Head of caudate nucleus (tissue), 42 donors: Measurements from ENCODE around the gene PES1.
A peak's percentile ranks its signal among the peaks of the same experiment; 100 is the strongest.
"Not testable (repeated sequence)": the region's sequence is repeated elsewhere in the genome, so short reads cannot be mapped to it uniquely, and the experiment has no call there.

Source experiments
- DNase-seq, 42 donors: peaks; one replicate each; pipeline versions ENCODE4 v3.0.0 to v3.0.0-alpha.2; 2020 to 2021; ENCODE audit warnings: mixed read lengths in 7 of 42
- intact Hi-C: fragments of 100-400 bp; cut with DNase I; formaldehyde crosslinking; loops from one replicate; pipeline ENCODE4 v1.15.0; 2022

The PES1 gene

DNA sequence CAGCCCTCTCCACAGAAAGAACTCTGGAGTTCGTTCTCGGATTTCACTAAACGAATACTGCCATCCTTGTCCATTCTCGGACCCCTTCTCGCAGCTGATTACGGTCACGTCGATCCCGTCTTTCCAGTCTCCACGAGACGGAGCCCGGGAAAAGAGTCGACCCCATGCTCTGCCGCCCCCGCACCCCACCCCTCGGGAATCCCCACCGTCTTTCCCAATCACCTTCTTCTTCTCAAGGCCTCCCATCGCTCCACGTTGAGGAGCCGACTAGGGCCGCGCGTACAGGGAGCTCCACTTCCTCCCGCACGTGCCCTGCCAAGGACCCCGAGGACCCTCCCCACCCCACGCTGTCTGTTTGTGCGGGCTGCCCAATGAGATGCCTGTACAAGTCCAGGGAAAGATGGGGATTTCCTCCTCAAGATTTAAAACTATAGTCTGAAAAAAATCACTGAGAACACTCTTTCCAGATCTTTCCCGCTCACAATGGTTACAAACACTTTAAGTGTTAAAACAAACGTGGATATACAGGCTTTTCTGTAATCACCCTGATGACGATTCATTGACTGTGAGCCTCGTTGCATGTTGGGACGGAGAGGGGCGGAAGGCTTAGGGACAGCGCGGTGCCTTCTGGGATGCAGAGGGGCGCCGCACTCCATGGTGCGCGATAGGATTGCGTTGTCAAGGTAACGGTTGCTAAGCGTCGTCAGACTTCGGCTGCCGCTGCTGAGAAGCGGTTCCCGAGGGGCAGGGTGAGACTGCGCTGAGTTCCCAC is at the start of gene PES1:
Gene PES1, minus strand, starts transcription at position 323 of the 772 bp plus-strand sequence. Its CDS starts 77 bp downstream, at position 246.
- intact Hi-C loops: no loop called here

GRCh38 chr22:30640839-30641430 is 49.2 kb upstream of the PES1 start:
- DNase-seq: no peak
- intact Hi-C loops: no loop called here

More for the DNA sequence above, at the start of gene PES1:
- DNase-seq: peak; percentile 92 to 98 (median 96)

GRCh38 chr22:30640361-30640760 is 48.7 kb upstream of the PES1 start:
- intact Hi-C loops: no loop called here
- DNase-seq: no peak

- no peak for DNase-seq
- intact Hi-C loops: no loop called here
Measured at GRCh38 chr22:30637701-30638114, 46.0 kb upstream of the PES1 start.

DNA sequence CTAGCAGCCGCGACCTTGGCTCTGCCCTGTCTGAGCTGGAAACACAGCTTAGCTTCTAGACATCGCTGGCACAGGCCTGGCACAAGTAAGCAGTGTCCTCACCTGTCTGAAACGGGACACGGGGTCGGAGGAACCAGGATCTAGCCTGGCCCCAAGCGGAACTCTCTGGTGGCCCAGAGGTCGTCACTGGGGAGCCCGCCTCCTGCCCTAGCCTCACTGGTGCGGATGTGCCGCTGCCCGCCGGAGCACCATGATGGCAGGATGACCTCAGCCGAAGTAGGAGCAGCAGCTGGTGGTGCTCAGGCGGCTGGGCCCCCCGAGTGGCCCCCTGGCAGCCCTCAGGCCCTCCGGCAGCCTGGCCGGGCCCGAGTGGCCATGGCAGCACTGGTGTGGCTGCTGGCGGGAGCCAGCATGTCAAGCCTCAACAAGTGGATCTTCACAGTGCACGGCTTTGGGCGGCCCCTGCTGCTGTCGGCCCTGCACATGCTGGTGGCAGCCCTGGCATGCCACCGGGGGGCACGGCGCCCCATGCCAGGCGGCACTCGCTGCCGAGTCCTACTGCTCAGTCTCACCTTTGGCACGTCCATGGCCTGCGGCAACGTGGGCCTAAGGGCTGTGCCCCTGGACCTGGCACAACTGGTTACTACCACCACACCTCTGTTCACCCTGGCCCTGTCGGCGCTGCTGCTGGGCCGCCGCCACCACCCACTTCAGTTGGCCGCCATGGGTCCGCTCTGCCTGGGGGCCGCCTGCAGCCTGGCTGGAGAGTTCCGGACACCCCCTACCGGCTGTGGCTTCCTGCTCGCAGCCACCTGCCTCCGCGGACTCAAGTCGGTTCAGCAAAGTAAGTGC is 44.7 kb upstream of the PES1 start:
- intact Hi-C loops: no loop called here

DNA sequence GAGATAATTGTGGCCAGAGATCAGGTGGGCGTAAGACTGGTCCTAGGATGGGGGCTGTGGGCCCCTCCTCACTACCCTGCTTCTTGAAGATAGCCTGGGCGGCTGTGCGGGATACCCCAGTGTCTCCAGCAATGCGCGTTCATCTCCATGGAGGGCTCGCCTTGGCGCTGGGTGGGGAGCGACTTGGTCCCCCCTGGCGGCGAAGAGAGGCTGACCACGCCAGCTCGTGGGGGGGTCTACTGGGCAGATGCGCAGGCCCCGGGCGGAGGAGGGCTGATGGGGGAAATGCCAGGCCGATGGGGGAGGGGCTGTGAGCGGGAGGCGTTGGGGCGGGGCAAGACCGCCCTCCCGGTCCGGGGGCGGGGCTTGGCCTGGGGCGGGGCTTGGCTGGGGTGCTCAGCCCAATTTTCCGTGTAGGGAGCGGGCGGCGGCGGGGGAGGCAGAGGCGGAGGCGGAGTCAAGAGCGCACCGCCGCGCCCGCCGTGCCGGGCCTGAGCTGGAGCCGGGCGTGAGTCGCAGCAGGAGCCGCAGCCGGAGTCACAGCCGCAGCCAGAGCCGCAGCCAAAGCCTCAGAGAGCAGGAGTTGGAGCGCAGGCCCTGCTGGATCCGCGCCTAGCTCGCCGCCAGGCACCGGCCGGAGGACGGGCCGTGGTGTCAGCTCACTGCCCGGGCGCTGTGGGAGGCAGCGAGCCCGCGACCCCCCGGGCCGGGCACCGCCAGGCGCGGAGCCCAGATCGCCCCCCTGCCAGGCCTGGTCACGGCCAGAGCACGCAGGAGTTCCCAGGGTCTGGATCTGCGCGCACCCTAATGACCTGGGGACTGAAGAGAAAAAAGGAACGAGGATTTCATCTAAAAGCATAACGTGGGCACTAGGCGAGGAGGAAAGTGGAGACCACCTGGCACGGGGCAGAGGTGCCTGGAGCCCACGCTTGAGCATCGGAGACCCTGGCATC is 43.8 kb upstream of the PES1 start, which contains the start of gene SLC35E4:
Gene SLC35E4, plus strand, starts transcription at position 509 of the 953 bp plus-strand sequence. CDS start 670 bp downstream, outside the sequence.
- intact Hi-C loops: loop anchor here (2.0 kb wide), 2 partner anchors 59 to 119 kb away; partner anchors contain the start of gene OSBP2
- peak; percentile 84 to 99 (median 97) for DNase-seq

More for the DNA sequence above, 44.7 kb upstream of the PES1 start:
- peak in 39 of 42 donors; percentile 11 to 68 (median 42) for DNase-seq

- intact Hi-C loops: loop anchor here (2.0 kb wide), 2 partner anchors 60 to 120 kb away; partner anchors contain the start of gene OSBP2
Measured at GRCh38 chr22:30634471-30635233, 42.9 kb upstream of the PES1 start.

GRCh38 chr22:30631469-30631868 is 39.8 kb upstream of the PES1 start:
- intact Hi-C loops, DNase-seq: not testable (repeated sequence)

More at GRCh38 chr22:30634471-30635233, 42.9 kb upstream of the PES1 start:
- DNase-seq: peak; percentile 77 to 97 (median 93)

GRCh38 chr22:30628491-30628890 is 36.8 kb upstream of the PES1 start:
- intact Hi-C loops: no loop called here
- DNase-seq: peak in 27 of 42 donors; percentile 26 to 85 (median 52)

- DNase-seq: no peak
- intact Hi-C loops: no loop called here
Measured at GRCh38 chr22:30627471-30627870, 35.8 kb upstream of the PES1 start.

DNA sequence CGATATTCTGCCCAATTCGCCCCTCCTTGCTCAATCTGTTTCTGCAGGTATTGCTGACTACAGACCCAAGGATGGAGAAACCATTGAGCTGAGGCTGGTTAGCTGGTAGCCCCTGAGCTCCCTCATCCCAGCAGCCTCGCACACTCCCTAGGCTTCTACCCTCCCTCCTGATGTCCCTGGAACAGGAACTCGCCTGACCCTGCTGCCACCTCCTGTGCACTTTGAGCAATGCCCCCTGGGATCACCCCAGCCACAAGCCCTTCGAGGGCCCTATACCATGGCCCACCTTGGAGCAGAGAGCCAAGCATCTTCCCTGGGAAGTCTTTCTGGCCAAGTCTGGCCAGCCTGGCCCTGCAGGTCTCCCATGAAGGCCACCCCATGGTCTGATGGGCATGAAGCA is 34.7 kb upstream of the PES1 start:
- intact Hi-C loops: no loop called here
- no peak for DNase-seq

GRCh38 chr22:30619909-30620308 is 28.2 kb upstream of the PES1 start:
- intact Hi-C loops, DNase-seq: not testable (repeated sequence)

DNA sequence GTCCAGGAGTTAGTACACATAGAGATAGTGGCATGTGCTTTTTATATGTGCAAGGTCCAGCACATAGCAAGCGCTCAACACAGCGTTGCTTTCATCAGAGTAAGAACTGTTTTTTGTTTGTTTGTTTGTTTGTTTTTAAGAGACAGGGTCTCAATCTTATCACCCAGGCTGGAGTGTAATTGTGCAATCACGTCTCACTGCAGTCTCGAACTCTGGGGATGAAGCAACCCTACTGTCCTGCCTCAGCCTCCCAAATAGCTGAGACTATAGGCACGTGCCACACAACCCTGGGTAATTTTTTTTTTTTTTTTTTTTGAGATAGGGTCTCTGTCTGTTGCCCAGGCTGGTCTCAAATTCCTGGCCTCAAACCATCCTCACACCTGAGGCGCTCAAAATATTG is 26.1 kb upstream of the PES1 start:
- intact Hi-C loops: no loop called here
- no peak for DNase-seq

DNA sequence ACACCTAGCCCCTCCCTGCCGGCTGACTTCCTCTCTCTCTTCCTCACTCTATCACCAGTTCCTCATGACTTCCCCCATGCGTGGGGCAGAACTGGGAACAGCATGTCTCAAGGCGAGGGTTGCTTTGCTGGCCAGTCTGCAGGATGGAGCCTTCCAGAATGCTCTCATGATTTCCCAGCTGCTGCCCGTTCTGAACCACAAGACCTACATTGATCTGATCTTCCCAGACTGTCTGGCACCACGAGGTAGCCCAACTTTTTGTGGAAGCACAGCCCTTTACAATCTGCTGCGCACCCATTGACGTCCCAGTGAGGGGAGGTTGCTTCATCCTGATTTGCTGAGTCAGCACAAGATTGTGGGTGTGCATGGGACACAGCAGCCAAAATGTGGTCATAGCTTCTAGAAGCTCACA is 23.8 kb upstream of the PES1 start:
- no peak for DNase-seq
- intact Hi-C loops: no loop called here

DNA sequence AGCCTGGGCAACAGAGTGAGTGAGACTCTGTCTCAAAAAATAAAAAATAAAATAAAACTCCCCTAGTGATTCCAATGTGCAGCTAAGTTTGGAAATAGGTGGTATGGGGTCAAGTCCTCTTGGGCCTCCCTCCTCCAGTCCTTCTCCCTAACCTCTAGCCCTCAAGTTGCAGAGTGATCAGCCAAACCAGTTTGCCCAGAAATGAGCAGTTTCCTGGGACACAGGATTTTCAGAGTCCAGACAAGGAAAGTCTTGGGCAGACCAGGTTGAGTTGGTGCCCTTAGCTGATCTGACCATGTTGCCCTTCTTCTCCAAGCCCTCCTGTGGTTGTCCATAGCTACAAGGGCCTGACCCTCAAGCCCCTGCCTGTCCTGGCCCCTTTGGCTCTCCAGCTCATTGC is 23.2 kb upstream of the PES1 start:
- intact Hi-C loops: no loop called here
- no peak for DNase-seq

DNA sequence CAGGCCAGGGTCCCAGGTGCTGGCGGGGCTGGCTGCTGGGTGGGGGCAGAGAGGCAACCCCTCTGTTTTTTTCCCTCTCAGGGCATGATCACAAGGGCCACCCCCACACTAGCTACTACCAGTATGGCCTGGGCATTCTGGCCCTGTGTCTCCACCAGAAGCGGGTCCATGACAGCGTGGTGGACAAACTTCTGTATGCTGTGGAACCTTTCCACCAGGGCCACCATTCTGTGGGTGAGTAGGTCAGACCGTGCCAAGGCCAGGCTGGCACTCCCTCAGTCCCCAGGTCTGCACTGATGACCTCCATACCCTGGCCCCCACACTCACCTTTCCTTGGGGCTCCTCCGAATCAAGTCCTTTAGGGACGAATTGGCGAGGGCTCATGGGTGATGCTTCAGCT is 22.6 kb upstream of the PES1 start:
- no peak for DNase-seq
- intact Hi-C loops: no loop called here

DNA sequence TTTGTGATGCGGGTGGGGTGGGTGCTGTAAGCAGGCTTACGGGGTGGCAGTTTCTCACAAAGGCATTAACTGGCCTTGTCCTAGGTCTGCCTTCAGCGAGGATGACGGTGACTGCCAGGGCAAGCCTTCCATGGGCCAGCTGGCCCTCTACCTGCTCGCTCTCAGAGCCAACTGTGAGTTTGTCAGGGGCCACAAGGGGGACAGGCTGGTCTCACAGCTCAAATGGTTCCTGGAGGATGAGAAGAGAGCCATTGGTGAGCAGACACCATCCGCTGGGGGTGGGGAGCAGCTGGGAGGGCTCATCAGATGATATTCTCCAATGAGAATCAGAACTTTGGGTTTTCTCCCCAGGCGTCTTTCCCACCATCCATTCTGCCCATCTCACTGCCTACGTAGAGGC is 21.1 kb upstream of the PES1 start:
- intact Hi-C loops: no loop called here
- DNase-seq: no peak

GRCh38 chr22:30611197-30611596 is 19.5 kb upstream of the PES1 start:
- DNase-seq: no peak
- intact Hi-C loops: no loop called here
